SK-N-SH treated with all-trans-retinoic acid at 6 μM for 48 hours (cell line): Measurements from ENCODE around the gene HSD11B2.

Experiments used
- ATAC-seq: fragments of 200-7000 bp; cut with Tn5 transposase; 3 replicates; pipeline ENCODE4 v1.9.1; 2020; ENCODE audit warnings: mild to moderate bottlenecking, moderate library complexity
- ARNTL ChIP-seq: fragments of 450-650 bp; formaldehyde crosslinking; IDR thresholded peaks from 2 replicates; pipeline ENCODE4 v1.5.0; 2020; ENCODE audit warnings: low read depth, mild to moderate bottlenecking, moderate library complexity, borderline replicate concordance
- CSDC2 ChIP-seq: fragments of 250-450 bp; sonication (Bioruptor Pico); IDR thresholded peaks from 2 replicates; pipeline ENCODE4 v1.5.0; 2020; ENCODE audit warnings: mild to moderate bottlenecking, moderate library complexity
- ESRRG ChIP-seq: fragments of 250-450 bp; sonication (Bioruptor Pico); IDR thresholded peaks from 2 replicates; pipeline ENCODE4 v1.6.1; 2021; ENCODE audit warnings: mild to moderate bottlenecking
- GLIS3 ChIP-seq: fragments of 250-450 bp; sonication (Bioruptor Pico); IDR thresholded peaks from 2 replicates; pipeline ENCODE4 v1.5.0; 2020; ENCODE audit warnings: mild to moderate bottlenecking, moderate library complexity
- PPARA ChIP-seq: fragments of 250-450 bp; sonication (Bioruptor Pico); IDR thresholded peaks from 2 replicates; pipeline ENCODE4 v1.5.0; 2020; ENCODE audit warnings: mild to moderate bottlenecking, borderline replicate concordance
- RARB ChIP-seq: fragments of 250-450 bp; sonication (Bioruptor Pico); IDR thresholded peaks from 2 replicates; pipeline ENCODE4 v1.8.0; 2021; ENCODE audit warnings: mild to moderate bottlenecking, moderate library complexity
- SNAI2 ChIP-seq: fragments of 250-450 bp; sonication (Bioruptor Pico); IDR thresholded peaks from 2 replicates; pipeline ENCODE4 v1.5.0; 2020; ENCODE audit warnings: mild to moderate bottlenecking, moderate library complexity
- TCF4 ChIP-seq: fragments of 250-450 bp; sonication (Bioruptor Pico); IDR thresholded peaks from 2 replicates; pipeline ENCODE4 v1.8.0; 2021; ENCODE audit warnings: mild to moderate bottlenecking, moderate library complexity, borderline replicate concordance
- ZC3H10 ChIP-seq: fragments of 250-450 bp; sonication (Bioruptor Pico); IDR thresholded peaks from 2 replicates; pipeline ENCODE4 v1.5.1; 2021; ENCODE audit warnings: mild to moderate bottlenecking, moderate library complexity
- ZFP3 ChIP-seq: fragments of 250-450 bp; sonication (Bioruptor Pico); IDR thresholded peaks from 2 replicates; pipeline ENCODE4 v1.5.0; 2020; ENCODE audit warnings: mild to moderate bottlenecking, moderate library complexity
- ZFP30 ChIP-seq: fragments of 450-650 bp; formaldehyde crosslinking; IDR thresholded peaks from 2 replicates; pipeline ENCODE4 v1.5.0; 2022; ENCODE audit warnings: mild to moderate bottlenecking, moderate library complexity
- ZNF565 ChIP-seq: fragments of 450-650 bp; formaldehyde crosslinking; conservative IDR thresholded peaks from 2 replicates; pipeline ENCODE4 v1.5.0; 2020; ENCODE audit warnings: low read depth, mild to moderate bottlenecking, moderate library complexity
- ZNF70 ChIP-seq: fragments of 450-650 bp; formaldehyde crosslinking; IDR thresholded peaks from 2 replicates; pipeline ENCODE4 v1.5.0; 2020; ENCODE audit warnings: mild to moderate bottlenecking, moderate library complexity
- ZNF8 ChIP-seq: fragments of 450-650 bp; formaldehyde crosslinking; IDR thresholded peaks from 2 replicates; pipeline ENCODE4 v1.5.0; 2020; ENCODE audit warnings: mild to moderate bottlenecking, moderate library complexity
- TF ChIP-seq, protein P1 (sequence below): fragments of 250-450 bp; sonication (Bioruptor Pico); IDR thresholded peaks from 2 replicates; pipeline ENCODE4 v1.5.0; 2020; ENCODE audit warnings: mild to moderate bottlenecking, moderate library complexity
- TF ChIP-seq, protein P2 (sequence below): fragments of 250-450 bp; sonication (Bioruptor Pico); IDR thresholded peaks from 2 replicates; pipeline ENCODE4 v1.5.1; 2020; ENCODE audit warnings: low read depth, mild to moderate bottlenecking, moderate library complexity
- TF ChIP-seq, protein P3 (sequence below): fragments of 250-450 bp; sonication (Bioruptor Pico); IDR thresholded peaks from 2 replicates; pipeline ENCODE4 v1.8.0; 2021; ENCODE audit warnings: low read depth, mild to moderate bottlenecking, moderate library complexity, borderline replicate concordance
- TF ChIP-seq, protein P4 (sequence below): fragments of 250-450 bp; sonication (Bioruptor Pico); IDR thresholded peaks from 2 replicates; pipeline ENCODE4 v1.5.1; 2021; ENCODE audit warnings: mild to moderate bottlenecking, moderate library complexity

HSD11B2 gene

DNA sequence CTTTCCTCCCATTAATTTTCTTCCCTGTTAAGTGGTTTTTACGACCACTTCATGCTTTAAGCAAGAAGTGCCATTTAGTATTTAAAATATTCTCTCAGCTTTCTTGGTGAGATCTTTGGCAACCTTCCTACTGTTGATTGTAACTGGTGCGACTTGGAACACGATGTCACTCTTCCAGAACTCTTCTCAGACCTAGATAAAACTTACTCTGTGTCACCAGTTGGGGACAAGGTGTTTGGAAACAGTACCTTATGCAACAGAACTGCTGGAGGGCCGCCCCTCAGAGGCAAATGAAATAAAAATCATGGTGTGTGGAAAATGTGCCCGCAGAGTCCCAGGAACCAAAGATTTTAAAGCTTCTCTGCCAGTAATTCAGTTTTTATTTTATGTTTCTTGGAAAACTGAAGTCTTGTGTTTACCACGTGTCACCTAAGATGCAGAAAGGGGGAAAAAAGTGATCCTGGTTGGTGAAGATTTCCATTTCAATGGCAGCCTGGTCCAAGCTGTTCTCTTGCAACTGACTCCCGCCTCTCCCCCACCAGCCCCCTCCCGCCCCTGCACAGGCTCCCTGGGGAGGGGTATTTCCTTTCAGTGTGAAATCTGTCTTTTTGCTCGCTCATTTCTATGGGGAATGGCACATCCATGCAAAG lies 7.2 kb upstream of the HSD11B2 start:
- TF ChIP-seq ZNF8 (no peak), RARB (CRISPR knock-in tag) (no peak), ESRRG (no peak), ZNF70 (CRISPR knock-in tag) (no peak), ZFP3 (CRISPR knock-in tag) (no peak), ZC3H10 (CRISPR knock-in tag) (no peak), TCF4 (CRISPR knock-in tag) (no peak)
- TF ChIP-seq, protein P1, sequence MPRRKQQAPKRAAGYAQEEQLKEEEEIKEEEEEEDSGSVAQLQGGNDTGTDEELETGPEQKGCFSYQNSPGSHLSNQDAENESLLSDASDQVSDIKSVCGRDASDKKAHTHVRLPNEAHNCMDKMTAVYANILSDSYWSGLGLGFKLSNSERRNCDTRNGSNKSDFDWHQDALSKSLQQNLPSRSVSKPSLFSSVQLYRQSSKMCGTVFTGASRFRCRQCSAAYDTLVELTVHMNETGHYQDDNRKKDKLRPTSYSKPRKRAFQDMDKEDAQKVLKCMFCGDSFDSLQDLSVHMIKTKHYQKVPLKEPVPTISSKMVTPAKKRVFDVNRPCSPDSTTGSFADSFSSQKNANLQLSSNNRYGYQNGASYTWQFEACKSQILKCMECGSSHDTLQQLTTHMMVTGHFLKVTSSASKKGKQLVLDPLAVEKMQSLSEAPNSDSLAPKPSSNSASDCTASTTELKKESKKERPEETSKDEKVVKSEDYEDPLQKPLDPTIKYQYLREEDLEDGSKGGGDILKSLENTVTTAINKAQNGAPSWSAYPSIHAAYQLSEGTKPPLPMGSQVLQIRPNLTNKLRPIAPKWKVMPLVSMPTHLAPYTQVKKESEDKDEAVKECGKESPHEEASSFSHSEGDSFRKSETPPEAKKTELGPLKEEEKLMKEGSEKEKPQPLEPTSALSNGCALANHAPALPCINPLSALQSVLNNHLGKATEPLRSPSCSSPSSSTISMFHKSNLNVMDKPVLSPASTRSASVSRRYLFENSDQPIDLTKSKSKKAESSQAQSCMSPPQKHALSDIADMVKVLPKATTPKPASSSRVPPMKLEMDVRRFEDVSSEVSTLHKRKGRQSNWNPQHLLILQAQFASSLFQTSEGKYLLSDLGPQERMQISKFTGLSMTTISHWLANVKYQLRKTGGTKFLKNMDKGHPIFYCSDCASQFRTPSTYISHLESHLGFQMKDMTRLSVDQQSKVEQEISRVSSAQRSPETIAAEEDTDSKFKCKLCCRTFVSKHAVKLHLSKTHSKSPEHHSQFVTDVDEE (CRISPR knock-in tag) = no peak
- no peak for ATAC-seq

DNA sequence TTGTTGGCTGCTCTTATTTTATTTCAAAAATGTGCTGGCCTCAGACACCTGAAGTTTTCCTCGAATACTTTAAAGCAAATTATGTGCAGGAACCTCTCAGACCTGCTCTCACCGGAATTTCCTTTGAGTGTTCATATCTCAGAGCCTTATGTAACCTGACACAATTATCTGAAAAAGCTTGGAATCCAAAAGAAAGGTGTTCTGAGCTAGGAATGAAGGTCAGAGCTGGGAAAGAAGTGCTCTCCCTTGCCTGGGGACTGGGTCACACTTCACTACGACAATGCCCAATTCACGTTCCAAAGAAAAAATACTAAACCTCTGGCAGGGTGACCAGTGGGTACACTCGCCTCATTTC lies 6.7 kb upstream of the HSD11B2 start:
- no peak for ATAC-seq
- no peak for TF ChIP-seq RARB (CRISPR knock-in tag)
- TF ChIP-seq, protein P2, sequence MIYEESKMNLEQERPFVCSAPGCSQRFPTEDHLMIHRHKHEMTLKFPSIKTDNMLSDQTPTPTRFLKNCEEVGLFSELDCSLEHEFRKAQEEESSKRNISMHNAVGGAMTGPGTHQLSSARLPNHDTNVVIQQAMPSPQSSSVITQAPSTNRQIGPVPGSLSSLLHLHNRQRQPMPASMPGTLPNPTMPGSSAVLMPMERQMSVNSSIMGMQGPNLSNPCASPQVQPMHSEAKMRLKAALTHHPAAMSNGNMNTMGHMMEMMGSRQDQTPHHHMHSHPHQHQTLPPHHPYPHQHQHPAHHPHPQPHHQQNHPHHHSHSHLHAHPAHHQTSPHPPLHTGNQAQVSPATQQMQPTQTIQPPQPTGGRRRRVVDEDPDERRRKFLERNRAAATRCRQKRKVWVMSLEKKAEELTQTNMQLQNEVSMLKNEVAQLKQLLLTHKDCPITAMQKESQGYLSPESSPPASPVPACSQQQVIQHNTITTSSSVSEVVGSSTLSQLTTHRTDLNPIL (CRISPR knock-in tag) = no peak
- no peak for TF ChIP-seq ZC3H10 (CRISPR knock-in tag)
- TF ChIP-seq, protein P1 (CRISPR knock-in tag) = no peak
- TF ChIP-seq ZFP3 (CRISPR knock-in tag) = no peak
- no peak for TF ChIP-seq CSDC2
- TF ChIP-seq ARNTL (CRISPR knock-in tag) = no peak
- TF ChIP-seq ZNF70 (CRISPR knock-in tag) = no peak
- no peak for TF ChIP-seq SNAI2
- TF ChIP-seq, protein P3, sequence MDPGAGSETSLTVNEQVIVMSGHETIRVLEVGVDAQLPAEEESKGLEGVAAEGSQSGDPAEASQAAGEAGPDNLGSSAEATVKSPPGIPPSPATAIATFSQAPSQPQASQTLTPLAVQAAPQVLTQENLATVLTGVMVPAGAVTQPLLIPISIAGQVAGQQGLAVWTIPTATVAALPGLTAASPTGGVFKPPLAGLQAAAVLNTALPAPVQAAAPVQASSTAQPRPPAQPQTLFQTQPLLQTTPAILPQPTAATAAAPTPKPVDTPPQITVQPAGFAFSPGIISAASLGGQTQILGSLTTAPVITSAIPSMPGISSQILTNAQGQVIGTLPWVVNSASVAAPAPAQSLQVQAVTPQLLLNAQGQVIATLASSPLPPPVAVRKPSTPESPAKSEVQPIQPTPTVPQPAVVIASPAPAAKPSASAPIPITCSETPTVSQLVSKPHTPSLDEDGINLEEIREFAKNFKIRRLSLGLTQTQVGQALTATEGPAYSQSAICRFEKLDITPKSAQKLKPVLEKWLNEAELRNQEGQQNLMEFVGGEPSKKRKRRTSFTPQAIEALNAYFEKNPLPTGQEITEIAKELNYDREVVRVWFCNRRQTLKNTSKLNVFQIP = no peak
- TF ChIP-seq TCF4 (CRISPR knock-in tag) = no peak
- no peak for TF ChIP-seq PPARA

DNA sequence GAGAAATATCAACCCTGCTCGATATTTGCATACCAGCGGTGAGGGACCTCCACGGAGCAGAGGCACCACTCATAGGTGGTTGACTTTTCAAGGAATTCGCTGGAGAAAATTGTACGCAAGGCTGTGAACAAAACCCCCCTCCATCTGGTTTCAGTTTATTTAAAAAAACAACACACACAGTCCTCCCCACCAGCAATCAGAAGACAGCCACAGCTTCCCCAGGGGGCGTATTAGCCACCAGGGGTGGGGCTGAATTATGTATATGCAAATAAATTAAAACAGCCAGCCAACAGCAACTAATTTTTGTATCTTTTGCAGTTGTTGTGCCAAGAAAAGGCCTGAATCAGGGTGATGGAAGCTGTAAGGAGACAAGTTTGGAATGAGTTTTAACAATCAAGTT lies 5.9 kb upstream of the HSD11B2 start:
- TF ChIP-seq, protein P4, sequence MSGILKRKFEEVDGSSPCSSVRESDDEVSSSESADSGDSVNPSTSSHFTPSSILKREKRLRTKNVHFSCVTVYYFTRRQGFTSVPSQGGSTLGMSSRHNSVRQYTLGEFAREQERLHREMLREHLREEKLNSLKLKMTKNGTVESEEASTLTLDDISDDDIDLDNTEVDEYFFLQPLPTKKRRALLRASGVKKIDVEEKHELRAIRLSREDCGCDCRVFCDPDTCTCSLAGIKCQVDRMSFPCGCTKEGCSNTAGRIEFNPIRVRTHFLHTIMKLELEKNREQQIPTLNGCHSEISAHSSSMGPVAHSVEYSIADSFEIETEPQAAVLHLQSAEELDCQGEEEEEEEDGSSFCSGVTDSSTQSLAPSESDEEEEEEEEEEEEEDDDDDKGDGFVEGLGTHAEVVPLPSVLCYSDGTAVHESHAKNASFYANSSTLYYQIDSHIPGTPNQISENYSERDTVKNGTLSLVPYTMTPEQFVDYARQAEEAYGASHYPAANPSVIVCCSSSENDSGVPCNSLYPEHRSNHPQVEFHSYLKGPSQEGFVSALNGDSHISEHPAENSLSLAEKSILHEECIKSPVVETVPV (CRISPR knock-in tag) = no peak
- TF ChIP-seq ARNTL (CRISPR knock-in tag) (no peak), ZFP30 (CRISPR knock-in tag) (no peak), GLIS3 (CRISPR knock-in tag) (no peak), SNAI2 (no peak), ZNF565 (no peak), CSDC2 (no peak)
- no peak for ATAC-seq

DNA sequence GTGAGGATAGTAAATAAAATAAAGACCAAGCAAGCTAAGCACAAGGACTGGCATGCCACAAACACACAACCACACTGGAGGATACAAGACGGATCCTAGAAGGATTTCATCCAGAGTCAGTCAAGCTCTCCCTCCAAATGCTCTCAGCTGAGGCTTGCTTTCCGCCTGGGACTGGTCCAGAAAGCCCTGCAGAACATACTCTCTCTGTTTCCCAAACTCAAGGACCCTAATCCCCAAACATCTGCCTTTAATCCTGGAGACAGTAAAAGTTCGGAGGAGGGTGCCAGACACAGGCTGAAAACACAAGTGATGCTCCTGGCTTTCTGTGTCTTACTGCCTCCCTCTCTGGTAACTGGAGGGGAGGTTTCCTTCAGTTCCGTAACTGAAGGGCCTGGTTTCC lies 5.3 kb upstream of the HSD11B2 start:
- no peak for ATAC-seq
- TF ChIP-seq ZNF8 (no peak), ZNF565 (no peak), ZFP30 (CRISPR knock-in tag) (no peak), SNAI2 (no peak), TCF4 (CRISPR knock-in tag) (no peak), ARNTL (CRISPR knock-in tag) (no peak)
- TF ChIP-seq, all 23 proteins: peak for 0
